LHCN-M2 (cell line): Measurements from ENCODE around the gene TUBA1C. TPM values are rescaled to one million over a fixed set of nuclear protein-coding genes. Genes with fewer than 3 reads are reported as not detected.
"Not testable (repeated sequence)": the region's sequence is repeated elsewhere in the genome, so short reads cannot be mapped to it uniquely, and the experiment has no call there.

Experiments used
- DNase-seq: peaks from one replicate; pipeline ENCODE4 v3.0.0-alpha.2; 2012; ENCODE audit warnings: low read depth
- total RNA-seq: library from RNA; depleted of rRNA; stranded (reverse); fragments of >200 nt; gene quantifications from 2 replicates; pipeline ENCODE4 v1.2.3, GENCODE V29; 2014; rRNA removed

TUBA1C gene
- total RNA-seq, 1 experiment from 2014 or later, result 1,345 TPM

DNA sequence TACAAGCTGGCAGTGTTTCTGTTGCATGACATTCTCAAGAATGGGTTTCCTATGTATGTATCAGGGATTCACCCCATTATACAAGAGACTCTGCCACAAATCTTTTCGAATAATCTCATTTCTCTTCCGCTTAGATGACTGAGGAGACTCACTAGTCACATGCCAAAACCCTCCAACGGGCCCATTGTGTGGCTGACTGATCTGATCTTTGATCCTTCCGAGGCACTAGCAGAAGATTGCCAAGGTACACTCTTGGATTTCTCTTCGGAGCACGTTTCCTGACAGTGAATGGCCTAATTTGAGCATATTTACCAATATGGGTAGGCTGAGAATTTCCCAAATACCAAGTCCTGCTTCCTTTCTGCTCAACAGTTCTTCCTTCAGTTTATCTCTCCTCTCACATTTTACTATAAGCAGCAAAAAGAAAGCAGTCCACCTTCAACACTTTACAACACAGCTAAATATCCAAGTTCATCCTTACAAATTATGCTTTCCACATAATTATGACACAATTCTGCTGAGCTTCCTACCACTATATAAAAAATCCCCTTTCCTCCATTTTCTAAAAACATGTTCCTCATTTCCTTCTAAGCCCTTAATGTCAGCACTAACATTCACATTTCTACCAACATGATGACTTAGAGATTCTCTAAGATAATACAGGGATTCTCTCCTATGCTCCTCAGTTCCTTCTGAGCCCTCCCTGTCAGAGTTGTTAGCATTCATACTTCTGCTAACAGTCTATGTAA lies 41.1 kb downstream of the TUBA1C start:
- DNase-seq, result no peak

DNA sequence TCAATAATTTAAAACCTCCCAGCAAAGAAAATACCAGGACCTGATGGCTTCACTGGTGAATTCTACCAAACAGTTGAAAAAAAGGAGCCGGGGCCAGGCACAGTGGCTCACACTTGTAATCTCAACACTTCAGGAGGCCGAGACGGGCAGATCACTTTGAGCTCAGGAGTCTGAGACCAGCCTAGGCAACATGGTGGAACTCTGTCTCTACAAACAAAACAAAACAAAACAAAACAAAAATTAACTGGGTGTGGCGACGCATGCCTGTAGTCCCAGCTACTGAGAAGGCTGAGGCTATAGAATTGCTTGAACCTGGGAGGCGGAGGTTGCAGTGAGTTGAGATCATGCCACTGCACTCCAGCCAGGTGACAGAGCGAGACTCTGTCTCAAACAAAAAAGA lies 44.5 kb downstream of the TUBA1C start:
- no peak for DNase-seq

DNA sequence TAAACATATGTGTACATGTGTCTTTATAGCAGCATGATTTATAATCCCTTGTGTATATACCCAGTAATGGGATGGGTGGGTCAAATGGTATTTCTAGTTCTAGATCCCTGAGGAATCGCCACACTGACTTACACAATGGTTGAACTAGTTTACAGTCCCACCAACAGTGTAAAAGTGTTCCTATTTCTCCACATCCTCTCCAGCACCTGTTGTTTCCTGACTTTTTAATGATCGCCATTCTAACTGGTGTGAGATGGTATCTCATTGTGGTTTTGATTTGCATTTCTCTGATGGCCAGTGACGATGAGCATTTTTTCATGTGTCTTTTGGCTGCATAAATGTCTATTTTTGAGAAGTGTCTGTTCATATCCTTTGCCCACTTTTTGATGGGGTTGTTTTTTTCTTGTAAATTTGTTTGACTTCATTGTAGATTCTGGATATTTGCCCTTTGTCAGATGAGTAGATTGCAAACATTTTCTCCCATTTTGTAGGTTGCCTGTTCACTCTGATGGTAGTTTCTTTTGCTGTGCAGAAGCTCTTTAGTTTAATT lies 45.6 kb downstream of the TUBA1C start:
- not testable (repeated sequence) for DNase-seq

DNA sequence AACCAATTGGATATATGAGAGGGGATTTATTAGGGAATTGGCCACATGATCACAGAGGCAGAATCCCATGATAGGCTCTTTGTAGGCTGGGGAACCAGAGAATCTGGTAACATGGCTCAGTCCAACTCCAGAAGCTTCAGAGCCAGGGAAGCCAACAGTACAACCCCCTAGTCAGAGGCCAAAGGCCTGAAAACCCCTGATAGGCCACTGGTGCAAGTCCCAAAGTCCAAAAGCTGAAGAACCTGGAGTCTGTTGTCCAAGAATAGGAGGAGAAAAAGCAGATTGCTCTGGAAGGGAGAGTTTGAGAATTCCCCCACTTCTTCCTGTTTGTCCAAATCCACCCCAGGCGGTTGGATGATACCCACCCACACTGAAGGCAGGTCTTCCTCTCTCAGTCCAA lies 49.9 kb downstream of the TUBA1C start:
- DNase-seq, result no peak

DNA sequence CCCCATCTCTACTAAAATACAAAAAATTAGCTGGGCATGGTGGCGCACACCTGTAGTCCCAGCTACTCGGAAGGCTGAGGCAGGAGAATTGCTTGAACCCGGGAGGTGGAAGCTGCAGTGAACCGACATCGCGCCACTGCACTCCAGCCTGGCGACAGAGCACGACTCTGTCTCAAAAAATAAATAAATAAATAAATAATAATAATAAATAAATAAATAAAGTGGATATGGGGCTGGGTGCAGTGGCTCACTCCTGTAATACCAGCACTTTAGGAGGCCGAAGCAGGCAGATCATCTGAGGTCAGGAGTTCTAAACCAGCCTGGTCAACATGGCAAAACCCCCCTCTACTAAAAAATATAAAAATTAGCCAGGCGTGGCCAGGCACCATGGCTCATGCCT lies 52.2 kb downstream of the TUBA1C start:
- DNase-seq, result not testable (repeated sequence)

DNA sequence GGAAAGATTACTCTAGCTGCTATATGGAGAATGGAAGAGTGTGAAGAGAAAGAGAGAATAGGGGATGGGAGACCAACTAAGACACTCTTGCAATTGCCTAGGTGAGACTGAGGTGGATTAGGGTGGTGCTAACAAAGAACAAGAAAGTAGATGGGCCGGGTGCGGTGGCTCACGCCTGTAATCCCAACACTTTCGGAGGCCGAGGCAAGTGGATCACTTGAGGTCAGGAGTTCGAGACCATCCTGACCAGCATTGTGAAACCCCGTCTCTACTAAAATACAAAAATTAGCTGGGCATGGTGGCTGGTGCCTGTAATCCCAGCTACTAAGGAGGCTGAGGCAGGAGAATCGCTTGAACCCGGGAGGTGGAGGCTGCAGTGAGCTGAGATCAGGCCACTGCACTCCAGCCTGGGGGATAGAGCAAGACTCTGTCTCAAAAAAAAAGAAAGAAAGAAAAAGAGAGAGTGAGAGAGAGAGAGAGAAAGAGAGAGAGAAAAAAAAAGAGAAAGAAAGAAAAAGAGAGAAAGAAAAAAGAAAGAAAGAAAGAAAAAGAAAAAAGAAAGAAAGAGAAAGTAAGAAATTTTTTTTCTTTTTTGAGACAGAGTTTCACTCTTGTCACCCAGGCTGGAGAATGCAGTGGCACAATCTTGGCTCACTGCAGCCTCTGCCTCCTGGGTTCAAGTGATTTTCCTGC lies 55.7 kb downstream of the TUBA1C start:
- not testable (repeated sequence) for DNase-seq

DNA sequence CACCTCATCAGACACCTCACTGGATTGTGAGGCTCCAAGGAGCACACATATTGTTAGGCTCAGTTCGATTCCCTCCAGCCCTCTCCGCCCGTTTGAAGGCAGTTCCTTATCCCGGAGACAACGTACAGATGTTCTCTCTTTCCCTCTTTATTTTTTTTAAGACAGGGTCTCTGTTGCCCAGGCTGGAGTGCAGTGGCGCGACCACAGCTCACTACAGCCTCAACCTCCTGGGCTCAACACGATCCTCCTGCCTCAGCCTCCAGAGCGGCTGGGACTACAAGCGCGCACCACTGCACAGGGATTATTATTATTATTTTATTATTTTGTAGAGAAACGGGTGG lies 57.5 kb downstream of the TUBA1C start:
- no peak for DNase-seq

DNA sequence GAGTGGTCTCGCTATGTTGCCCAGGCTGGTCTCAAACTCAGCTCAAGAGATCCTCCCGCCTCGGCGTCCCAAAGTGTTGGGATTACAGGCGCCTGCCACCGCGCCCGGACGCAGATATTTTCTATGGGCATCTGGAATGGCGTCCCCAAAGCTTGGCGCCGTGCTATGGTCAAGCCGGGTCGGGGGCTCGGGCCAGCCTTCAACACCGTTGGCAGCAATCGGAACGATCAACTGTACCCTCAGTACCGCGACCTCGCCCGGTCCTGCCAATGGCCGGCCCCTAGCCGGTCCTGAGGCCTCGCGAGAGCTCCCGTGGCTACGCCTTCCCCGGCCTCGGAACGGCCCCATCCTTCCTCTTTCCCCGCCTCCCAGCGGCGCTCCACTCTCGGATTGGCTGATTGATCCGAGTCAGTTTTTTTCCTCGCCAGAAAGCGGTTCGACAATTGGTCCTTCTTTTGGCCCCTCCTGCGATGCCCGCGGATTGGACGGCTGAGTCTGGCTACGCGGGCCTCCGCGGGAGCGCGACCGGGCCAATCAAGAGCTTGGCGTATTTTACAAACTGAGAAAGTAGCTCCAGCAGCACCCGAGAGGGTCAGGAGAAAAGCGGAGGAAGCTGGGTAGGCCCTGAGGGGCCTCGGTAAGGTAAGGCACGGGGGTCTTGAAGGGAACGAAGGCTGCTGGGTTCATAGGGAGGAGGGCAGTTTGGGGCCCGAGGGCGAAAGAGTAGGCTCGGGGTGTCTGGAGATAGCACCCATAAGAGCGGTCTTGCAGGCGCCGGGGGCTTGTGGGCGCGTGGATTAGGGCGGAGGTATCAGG lies 58.0 kb downstream of the TUBA1C start, which contains the start of gene TROAP:
Gene TROAP, plus strand, starts transcription at position 548 of the 816 bp plus-strand sequence. CDS start 354 bp downstream, outside the sequence.
- peak; percentile 99 for DNase-seq

DNA sequence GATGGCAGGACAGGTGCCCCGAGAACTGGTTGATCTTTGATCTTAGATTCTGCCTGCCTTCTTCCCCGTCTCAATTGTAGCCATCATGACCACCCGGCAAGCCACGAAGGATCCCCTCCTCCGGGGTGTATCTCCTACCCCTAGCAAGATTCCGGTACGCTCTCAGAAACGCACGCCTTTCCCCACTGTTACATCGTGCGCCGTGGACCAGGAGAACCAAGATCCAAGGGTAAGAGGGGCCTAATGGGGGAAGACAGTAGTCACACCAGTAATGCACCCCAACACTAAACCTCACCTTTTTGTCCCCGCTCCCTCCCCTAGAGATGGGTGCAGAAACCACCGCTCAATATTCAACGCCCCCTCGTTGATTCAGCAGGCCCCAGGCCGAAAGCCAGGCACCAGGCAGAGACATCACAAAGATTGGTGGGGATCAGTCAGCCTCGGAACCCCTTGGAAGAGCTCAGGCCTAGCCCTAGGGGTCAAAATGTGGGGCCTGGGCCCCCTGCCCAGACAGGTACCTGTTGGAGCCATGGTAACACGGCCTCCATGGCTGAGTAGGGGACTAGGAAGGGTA lies 58.7 kb downstream of the TUBA1C start:
- DNase-seq, result no peak

Other genes starting within 250 kb of the TUBA1C start
- 68.0 and 77.4 TPM in 2 replicates for gene PRKAG1, start 246.3 kb upstream of the TUBA1C start, total RNA-seq
- gene KMT2D, start 204.3 kb upstream of the TUBA1C start, total RNA-seq, result 22.6 and 26.9 TPM in 2 replicates
- 0.90 and 2.9 TPM in 2 replicates for gene RHEBL1, start 195.1 kb upstream of the TUBA1C start, total RNA-seq
- gene DHH, start 170.3 kb upstream of the TUBA1C start, total RNA-seq, result 0.06 TPM in 1 of 2 replicates, not detected in the other
- gene LMBR1L, start 154.2 kb upstream of the TUBA1C start, total RNA-seq, result 20.5 and 25.0 TPM in 2 replicates
- 3,747 and 3,781 TPM in 2 replicates for gene TUBA1B, start 133.7 kb upstream of the TUBA1C start, total RNA-seq
- 953 and 1,210 TPM in 2 replicates for gene TUBA1A, start 76.0 kb upstream of the TUBA1C start, total RNA-seq
- gene PRPH, start 30.1 kb downstream of the TUBA1C start, total RNA-seq, result 0.11 and 0.26 TPM in 2 replicates
- gene TROAP, start 58.2 kb downstream of the TUBA1C start, total RNA-seq, result 30.0 and 32.8 TPM in 2 replicates
- gene C1QL4, start 72.1 kb downstream of the TUBA1C start, total RNA-seq, result 0.19 and 0.46 TPM in 2 replicates
- gene DNAJC22, start 81.8 kb downstream of the TUBA1C start, total RNA-seq, result 1.1 and 1.4 TPM in 2 replicates
- gene SPATS2, start 102.4 kb downstream of the TUBA1C start, total RNA-seq, result 25.7 and 27.6 TPM in 2 replicates